GM23338 (cell line): Measurements from ENCODE around the gene CCDC200. TPM values are rescaled to one million over a fixed set of nuclear protein-coding genes. Genes with fewer than 3 reads are reported as not detected.

Experiments used
- ATAC-seq: fragments of 200-7000 bp; cut with Tn5 transposase; 3 replicates; pipeline ENCODE4 v1.9.1; 2020
- DNase-seq: peaks from one replicate; pipeline ENCODE4 v3.0.0-alpha.2; 2015; ENCODE audit warnings: low spot score
- H2AFZ ChIP-seq: fragments of 200-600 bp; sonication (generic); 2 replicates; pipeline ENCODE4 v1.8.0; 2016; ENCODE audit warnings: antibody characterized with exemption, mild to moderate bottlenecking, moderate library complexity
- H3F3A ChIP-seq: fragments of 200-600 bp; sonication (generic); replicated peaks from 2 replicates; pipeline ENCODE4 v1.8.0; 2017; ENCODE audit warnings: antibody characterized with exemption, mixed run types, low read depth
- H3K27ac ChIP-seq: fragments of 200-600 bp; sonication (generic); 2 replicates; pipeline ENCODE4 v1.6.1; 2016; ENCODE audit warnings: low read depth
- H3K27me3 ChIP-seq: fragments of 200-600 bp; sonication (generic); 2 replicates; pipeline ENCODE4 v1.8.0; 2016; ENCODE audit warnings: mild to moderate bottlenecking, mixed run types, moderate library complexity; ENCODE audit not compliant: insufficient read depth
- H3K36me3 ChIP-seq: fragments of 200-600 bp; sonication (generic); 2 replicates; pipeline ENCODE4 v1.8.0; 2016; ENCODE audit warnings: mild to moderate bottlenecking; ENCODE audit not compliant: insufficient read depth
- H3K4me1 ChIP-seq: fragments of 200-600 bp; sonication (generic); 2 replicates; pipeline ENCODE4 v1.8.0; 2016; ENCODE audit warnings: mild to moderate bottlenecking, moderate library complexity; ENCODE audit not compliant: insufficient read depth
- H3K4me2 ChIP-seq: fragments of 200-600 bp; sonication (generic); 2 replicates; pipeline ENCODE4 v1.7.1; 2017; ENCODE audit warnings: mixed run types
- H3K4me3 ChIP-seq: fragments of 200-600 bp; sonication (generic); 2 replicates; pipeline ENCODE4 v1.6.1; 2016; ENCODE audit warnings: mixed run types
- H3K79me2 ChIP-seq: fragments of 200-600 bp; sonication (generic); replicated peaks from 2 replicates; pipeline ENCODE4 v1.8.0; 2017; ENCODE audit warnings: mild to moderate bottlenecking; ENCODE audit not compliant: insufficient read depth
- H3K9me2 ChIP-seq: fragments of 200-600 bp; sonication (generic); 2 replicates; pipeline ENCODE4 v1.8.0; 2017; ENCODE audit not compliant: insufficient read depth
- H4K20me1 ChIP-seq: fragments of 200-600 bp; sonication (generic); replicated peaks from 2 replicates; pipeline ENCODE4 v1.8.0; 2017; ENCODE audit warnings: mild to moderate bottlenecking; ENCODE audit not compliant: insufficient read depth
- H3K27ac Mint-ChIP-seq: 2 replicates; pipeline ENCODE4 v1.8.0; 2020; ENCODE audit warnings: inconsistent platforms, mild to moderate bottlenecking, moderate library complexity, mixed read lengths
- H3K27me3 Mint-ChIP-seq: 3 replicates; pipeline ENCODE4 v1.8.0; 2022; ENCODE audit warnings: low read depth, mild to moderate bottlenecking, moderate library complexity, mixed read lengths, inconsistent platforms; ENCODE audit not compliant: insufficient read depth, poor library complexity
- H3K36me3 Mint-ChIP-seq: 3 replicates; pipeline ENCODE4 v1.8.0; 2021; ENCODE audit warnings: low read depth, mild to moderate bottlenecking, inconsistent platforms, moderate library complexity, mixed read lengths
- H3K4me1 Mint-ChIP-seq: 3 replicates; pipeline ENCODE4 v1.8.0; 2020; ENCODE audit warnings: mild to moderate bottlenecking, inconsistent platforms, mixed read lengths
- H3K4me3 Mint-ChIP-seq: 3 replicates; pipeline ENCODE4 v1.8.0; 2021; ENCODE audit warnings: moderate library complexity, mild to moderate bottlenecking, inconsistent platforms, mixed read lengths
- H3K9me3 Mint-ChIP-seq: 3 replicates; pipeline ENCODE4 v1.8.0; 2020; ENCODE audit warnings: moderate library complexity, mild to moderate bottlenecking, inconsistent platforms, mixed read lengths
- CREB1 ChIP-seq: fragments of 250-450 bp; sonication (Bioruptor Pico); IDR thresholded peaks from 2 replicates; pipeline ENCODE4 v1.5.0; 2020; ENCODE audit warnings: low read depth, mild to moderate bottlenecking, moderate library complexity
- ETS1 ChIP-seq: IDR thresholded peaks from 2 replicates; pipeline ENCODE4 v1.6.1; 2016; ENCODE audit warnings: antibody characterized with exemption
- EZH2 ChIP-seq: fragments of 200-600 bp; sonication (generic); IDR thresholded peaks from one replicate; pipeline ENCODE4 v1.8.0; 2017; ENCODE audit warnings: antibody characterized with exemption, mild to moderate bottlenecking, low read depth; ENCODE audit not compliant: unreplicated experiment
- EZH2phosphoT487 ChIP-seq: fragments of 200-600 bp; sonication (generic); IDR thresholded peaks from one replicate; pipeline ENCODE4 v1.8.1; 2018; ENCODE audit warnings: antibody characterized with exemption; ENCODE audit not compliant: unreplicated experiment
- JUNB ChIP-seq: IDR thresholded peaks from one replicate; pipeline ENCODE4 v1.6.1; 2016; ENCODE audit warnings: antibody characterized with exemption; ENCODE audit not compliant: unreplicated experiment
- NANOG ChIP-seq: IDR thresholded peaks from 2 replicates; pipeline ENCODE4 v1.6.1; 2016; ENCODE audit warnings: antibody characterized with exemption, borderline replicate concordance
- POLR2AphosphoS5 ChIP-seq: IDR thresholded peaks from 2 replicates; pipeline ENCODE4 v1.6.1; 2016; ENCODE audit warnings: antibody characterized with exemption, low read depth
- REST ChIP-seq: IDR thresholded peaks from one replicate; pipeline ENCODE4 v1.6.1; 2018; ENCODE audit warnings: antibody characterized with exemption; ENCODE audit not compliant: unreplicated experiment
- STAT1 ChIP-seq: IDR thresholded peaks from one replicate; pipeline ENCODE4 v1.6.1; 2016; ENCODE audit warnings: antibody characterized with exemption; ENCODE audit not compliant: unreplicated experiment
- ZNF114 ChIP-seq: fragments of 250-450 bp; sonication (Bioruptor Pico); IDR thresholded peaks from 2 replicates; pipeline ENCODE4 v1.5.0; 2020; ENCODE audit warnings: mild to moderate bottlenecking, moderate library complexity
- ZNF331 ChIP-seq: fragments of 250-450 bp; sonication (Bioruptor Pico); IDR thresholded peaks from 2 replicates; pipeline ENCODE4 v1.5.0; 2020; ENCODE audit warnings: low read depth, mild to moderate bottlenecking, moderate library complexity
- polyA plus RNA-seq: library from polyadenylated mRNA; unstranded; fragments of >200 nt; fragmentation: Nextera tagmentation; extraction: Ambion mirVana; gene quantifications from 2 replicates; pipeline ENCODE4 v1.2.1, GENCODE V29; 2016
- total RNA-seq: library from RNA; depleted of rRNA; stranded (reverse); fragments of >200 nt; shearing (Covaris generic); gene quantifications from 2 replicates; pipeline ENCODE4 v1.2.3, GENCODE V29; 2014
- TF ChIP-seq, protein P1 (sequence below), 2 experiments: fragments of 200-600 bp in 1 of 2; sonication (generic) in 1 of 2; conservative IDR thresholded peaks; 2 replicates each; pipeline versions ENCODE4 v1.5.1 to v1.6.1; 2016 to 2017; ENCODE audit warnings: antibody characterized with exemption in 2 of 2, low read depth in 2 of 2, mild to moderate bottlenecking in 2 of 2, moderate library complexity in 1 of 2
- TF ChIP-seq, protein P2 (sequence below): fragments of 250-450 bp; sonication (Bioruptor Pico); IDR thresholded peaks from 2 replicates; pipeline ENCODE4 v1.5.0; 2020; ENCODE audit warnings: mild to moderate bottlenecking, moderate library complexity

CCDC200 gene
- total and polyA plus RNA-seq, 2 experiments from 2014 or later, result not detected

GRCh38 chr17:43215341-43215740, 13.1 kb downstream of the CCDC200 start:
- Mint-ChIP-seq H3K36me3 (peaks cover 3% of the 10 kb centered on the region; the same call in 1 of the 3 replicates), H3K4me3 (no peak overlapping the region), H3K4me1 (peaks cover 14% of the 10 kb centered on the region), H3K27ac (no peak overlapping the region; the same call in 1 of the 2 replicates), H3K9me3 (no peaks in the 10 kb centered on the region; the same call in 2 of the 3 replicates), H3K27me3 (peaks cover 8% of the 10 kb centered on the region)
- H3K9me2 ChIP-seq, result no peaks in the 10 kb centered on the region
- H3K4me2 ChIP-seq, result no peak overlapping the region
- 0 out of 2 replicates have a peak, but pooled peaks cover 4% of the 10 kb centered on the region for H3F3A ChIP-seq
- no peaks in the 10 kb centered on the region for H3K27me3 ChIP-seq
- no peak for TF ChIP-seq REST
- TF ChIP-seq, protein P1, sequence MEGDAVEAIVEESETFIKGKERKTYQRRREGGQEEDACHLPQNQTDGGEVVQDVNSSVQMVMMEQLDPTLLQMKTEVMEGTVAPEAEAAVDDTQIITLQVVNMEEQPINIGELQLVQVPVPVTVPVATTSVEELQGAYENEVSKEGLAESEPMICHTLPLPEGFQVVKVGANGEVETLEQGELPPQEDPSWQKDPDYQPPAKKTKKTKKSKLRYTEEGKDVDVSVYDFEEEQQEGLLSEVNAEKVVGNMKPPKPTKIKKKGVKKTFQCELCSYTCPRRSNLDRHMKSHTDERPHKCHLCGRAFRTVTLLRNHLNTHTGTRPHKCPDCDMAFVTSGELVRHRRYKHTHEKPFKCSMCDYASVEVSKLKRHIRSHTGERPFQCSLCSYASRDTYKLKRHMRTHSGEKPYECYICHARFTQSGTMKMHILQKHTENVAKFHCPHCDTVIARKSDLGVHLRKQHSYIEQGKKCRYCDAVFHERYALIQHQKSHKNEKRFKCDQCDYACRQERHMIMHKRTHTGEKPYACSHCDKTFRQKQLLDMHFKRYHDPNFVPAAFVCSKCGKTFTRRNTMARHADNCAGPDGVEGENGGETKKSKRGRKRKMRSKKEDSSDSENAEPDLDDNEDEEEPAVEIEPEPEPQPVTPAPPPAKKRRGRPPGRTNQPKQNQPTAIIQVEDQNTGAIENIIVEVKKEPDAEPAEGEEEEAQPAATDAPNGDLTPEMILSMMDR (conservative IDR thresholded peaks at IDR 0.05; ENCODE audit: low read depth in 2 of 2), result no peak
- no peak for TF ChIP-seq ZNF331 (CRISPR knock-in tag)
- TF ChIP-seq, protein P2, sequence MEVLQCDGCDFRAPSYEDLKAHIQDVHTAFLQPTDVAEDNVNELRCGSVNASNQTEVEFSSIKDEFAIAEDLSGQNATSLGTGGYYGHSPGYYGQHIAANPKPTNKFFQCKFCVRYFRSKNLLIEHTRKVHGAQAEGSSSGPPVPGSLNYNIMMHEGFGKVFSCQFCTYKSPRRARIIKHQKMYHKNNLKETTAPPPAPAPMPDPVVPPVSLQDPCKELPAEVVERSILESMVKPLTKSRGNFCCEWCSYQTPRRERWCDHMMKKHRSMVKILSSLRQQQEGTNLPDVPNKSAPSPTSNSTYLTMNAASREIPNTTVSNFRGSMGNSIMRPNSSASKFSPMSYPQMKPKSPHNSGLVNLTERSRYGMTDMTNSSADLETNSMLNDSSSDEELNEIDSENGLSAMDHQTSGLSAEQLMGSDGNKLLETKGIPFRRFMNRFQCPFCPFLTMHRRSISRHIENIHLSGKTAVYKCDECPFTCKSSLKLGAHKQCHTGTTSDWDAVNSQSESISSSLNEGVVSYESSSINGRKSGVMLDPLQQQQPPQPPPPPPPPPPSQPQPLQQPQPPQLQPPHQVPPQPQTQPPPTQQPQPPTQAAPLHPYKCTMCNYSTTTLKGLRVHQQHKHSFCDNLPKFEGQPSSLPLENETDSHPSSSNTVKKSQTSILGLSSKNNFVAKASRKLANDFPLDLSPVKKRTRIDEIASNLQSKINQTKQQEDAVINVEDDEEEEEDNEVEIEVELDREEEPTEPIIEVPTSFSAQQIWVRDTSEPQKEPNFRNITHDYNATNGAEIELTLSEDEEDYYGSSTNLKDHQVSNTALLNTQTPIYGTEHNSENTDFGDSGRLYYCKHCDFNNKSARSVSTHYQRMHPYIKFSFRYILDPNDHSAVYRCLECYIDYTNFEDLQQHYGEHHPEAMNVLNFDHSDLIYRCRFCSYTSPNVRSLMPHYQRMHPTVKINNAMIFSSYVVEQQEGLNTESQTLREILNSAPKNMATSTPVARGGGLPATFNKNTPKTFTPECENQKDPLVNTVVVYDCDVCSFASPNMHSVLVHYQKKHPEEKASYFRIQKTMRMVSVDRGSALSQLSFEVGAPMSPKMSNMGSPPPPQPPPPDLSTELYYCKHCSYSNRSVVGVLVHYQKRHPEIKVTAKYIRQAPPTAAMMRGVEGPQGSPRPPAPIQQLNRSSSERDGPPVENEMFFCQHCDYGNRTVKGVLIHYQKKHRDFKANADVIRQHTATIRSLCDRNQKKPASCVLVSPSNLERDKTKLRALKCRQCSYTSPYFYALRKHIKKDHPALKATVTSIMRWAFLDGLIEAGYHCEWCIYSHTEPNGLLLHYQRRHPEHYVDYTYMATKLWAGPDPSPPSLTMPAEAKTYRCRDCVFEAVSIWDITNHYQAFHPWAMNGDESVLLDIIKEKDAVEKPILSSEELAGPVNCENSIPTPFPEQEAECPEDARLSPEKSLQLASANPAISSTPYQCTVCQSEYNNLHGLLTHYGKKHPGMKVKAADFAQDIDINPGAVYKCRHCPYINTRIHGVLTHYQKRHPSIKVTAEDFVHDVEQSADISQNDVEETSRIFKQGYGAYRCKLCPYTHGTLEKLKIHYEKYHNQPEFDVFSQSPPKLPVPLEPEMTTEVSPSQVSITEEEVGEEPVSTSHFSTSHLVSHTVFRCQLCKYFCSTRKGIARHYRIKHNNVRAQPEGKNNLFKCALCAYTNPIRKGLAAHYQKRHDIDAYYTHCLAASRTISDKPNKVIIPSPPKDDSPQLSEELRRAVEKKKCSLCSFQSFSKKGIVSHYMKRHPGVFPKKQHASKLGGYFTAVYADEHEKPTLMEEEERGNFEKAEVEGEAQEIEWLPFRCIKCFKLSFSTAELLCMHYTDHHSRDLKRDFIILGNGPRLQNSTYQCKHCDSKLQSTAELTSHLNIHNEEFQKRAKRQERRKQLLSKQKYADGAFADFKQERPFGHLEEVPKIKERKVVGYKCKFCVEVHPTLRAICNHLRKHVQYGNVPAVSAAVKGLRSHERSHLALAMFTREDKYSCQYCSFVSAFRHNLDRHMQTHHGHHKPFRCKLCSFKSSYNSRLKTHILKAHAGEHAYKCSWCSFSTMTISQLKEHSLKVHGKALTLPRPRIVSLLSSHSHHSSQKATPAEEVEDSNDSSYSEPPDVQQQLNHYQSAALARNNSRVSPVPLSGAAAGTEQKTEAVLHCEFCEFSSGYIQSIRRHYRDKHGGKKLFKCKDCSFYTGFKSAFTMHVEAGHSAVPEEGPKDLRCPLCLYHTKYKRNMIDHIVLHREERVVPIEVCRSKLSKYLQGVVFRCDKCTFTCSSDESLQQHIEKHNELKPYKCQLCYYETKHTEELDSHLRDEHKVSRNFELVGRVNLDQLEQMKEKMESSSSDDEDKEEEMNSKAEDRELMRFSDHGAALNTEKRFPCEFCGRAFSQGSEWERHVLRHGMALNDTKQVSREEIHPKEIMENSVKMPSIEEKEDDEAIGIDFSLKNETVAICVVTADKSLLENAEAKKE, result no peak
- TF ChIP-seq ETS1, result no peak
- no peak for TF ChIP-seq EZH2phosphoT487
- TF ChIP-seq ZNF114 (CRISPR knock-in tag), result no peak
- TF ChIP-seq POLR2AphosphoS5, result no peak
- no peak for TF ChIP-seq EZH2
- TF ChIP-seq NANOG, result no peak
- TF ChIP-seq CREB1 (CRISPR knock-in tag), result no peak
- no peak for TF ChIP-seq STAT1
- TF ChIP-seq JUNB, result no peak
- H3K27ac ChIP-seq, result no peak overlapping the region
- peaks cover 16% of the 10 kb centered on the region for H3K4me1 ChIP-seq
- ATAC-seq (no peak), DNase-seq (no peak)
- H3K79me2 ChIP-seq, result no peaks in the 10 kb centered on the region
- H3K36me3 ChIP-seq, result no peaks in the 10 kb centered on the region
- H3K4me3 ChIP-seq, result no peak overlapping the region
- H4K20me1 ChIP-seq, result no peaks in the 10 kb centered on the region
- no peak overlapping the region for H2AFZ ChIP-seq
